GM12872 (cell line): ENCODE results near the gene TPSAB1.

Experiments
- TF ChIP-seq, protein P1 (sequence below): IDR thresholded peaks from 3 replicates; pipeline ENCODE4 v1.5.1; 2011; ENCODE audit warnings: low read depth, mild to moderate bottlenecking, low read length, moderate library complexity; ENCODE audit not compliant: insufficient read depth

The TPSAB1 gene

DNA sequence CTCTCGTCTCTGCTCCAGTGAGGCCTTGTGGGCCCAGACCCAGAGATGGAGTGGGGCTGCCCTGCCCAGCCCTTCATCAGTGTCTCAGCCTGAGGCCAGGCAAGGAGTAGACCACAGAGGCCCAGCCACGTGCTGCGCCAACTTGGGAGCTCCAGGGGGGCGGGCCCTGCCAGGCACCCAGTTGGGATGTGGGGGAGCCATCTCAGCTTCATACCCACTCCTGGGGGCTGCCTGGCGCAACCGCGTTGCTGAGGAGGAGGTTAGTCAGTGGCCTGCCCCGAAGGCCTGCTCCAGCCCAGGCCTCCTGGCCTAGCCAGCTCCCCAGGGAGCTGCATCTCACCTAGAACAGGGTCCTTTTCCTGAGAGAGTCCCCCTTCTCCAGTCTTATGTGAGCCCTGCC, 27.3 kb upstream of the TPSAB1 start:
- TF ChIP-seq, protein P1, sequence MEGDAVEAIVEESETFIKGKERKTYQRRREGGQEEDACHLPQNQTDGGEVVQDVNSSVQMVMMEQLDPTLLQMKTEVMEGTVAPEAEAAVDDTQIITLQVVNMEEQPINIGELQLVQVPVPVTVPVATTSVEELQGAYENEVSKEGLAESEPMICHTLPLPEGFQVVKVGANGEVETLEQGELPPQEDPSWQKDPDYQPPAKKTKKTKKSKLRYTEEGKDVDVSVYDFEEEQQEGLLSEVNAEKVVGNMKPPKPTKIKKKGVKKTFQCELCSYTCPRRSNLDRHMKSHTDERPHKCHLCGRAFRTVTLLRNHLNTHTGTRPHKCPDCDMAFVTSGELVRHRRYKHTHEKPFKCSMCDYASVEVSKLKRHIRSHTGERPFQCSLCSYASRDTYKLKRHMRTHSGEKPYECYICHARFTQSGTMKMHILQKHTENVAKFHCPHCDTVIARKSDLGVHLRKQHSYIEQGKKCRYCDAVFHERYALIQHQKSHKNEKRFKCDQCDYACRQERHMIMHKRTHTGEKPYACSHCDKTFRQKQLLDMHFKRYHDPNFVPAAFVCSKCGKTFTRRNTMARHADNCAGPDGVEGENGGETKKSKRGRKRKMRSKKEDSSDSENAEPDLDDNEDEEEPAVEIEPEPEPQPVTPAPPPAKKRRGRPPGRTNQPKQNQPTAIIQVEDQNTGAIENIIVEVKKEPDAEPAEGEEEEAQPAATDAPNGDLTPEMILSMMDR, result no peak

DNA sequence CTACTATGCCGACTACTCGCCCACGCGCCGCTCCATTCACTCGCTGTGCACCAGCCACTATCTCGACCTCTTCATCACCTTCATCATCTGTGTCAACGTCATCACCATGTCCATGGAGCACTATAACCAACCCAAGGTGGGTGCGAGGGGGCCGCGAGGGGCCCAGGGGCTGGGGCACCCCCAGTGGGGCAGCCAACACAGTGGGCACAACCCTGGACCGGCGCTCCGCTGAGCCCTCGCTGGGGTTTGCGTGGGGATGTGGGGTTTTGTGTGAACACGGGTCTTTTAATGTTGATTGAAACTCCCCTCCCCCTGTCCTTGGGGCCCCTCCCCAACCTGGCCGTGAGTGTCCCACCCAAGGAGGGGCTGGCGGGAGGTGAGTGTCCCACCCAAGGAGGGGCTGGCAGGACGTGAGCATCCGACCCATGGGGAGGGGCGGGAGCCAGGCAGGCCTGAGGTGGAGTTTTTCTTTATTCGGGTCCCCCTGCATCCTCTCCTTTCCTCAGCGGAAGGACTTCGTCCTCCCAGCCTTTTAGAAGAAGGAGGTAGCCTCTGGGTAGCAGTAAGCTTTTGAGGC, 26.6 kb upstream of the TPSAB1 start:
- TF ChIP-seq, protein P1, result no peak

DNA sequence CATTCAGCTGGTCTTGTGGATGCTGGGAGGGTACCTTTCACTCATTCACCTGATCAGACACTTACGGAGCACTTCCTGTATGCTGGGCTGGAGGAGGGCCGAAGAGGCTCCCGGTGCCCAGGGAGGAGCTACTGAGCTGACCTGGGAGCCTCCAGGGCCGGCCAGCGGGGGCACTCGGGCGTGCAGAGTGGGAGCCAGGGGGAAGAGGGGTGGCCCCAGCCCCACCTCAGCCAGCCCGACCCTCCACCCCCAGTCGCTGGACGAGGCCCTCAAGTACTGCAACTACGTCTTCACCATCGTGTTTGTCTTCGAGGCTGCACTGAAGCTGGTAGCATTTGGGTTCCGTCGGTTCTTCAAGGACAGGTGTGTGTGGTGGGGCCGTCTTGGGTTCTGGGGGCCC, 25.8 kb upstream of the TPSAB1 start:
- TF ChIP-seq, protein P1, result no peak

DNA sequence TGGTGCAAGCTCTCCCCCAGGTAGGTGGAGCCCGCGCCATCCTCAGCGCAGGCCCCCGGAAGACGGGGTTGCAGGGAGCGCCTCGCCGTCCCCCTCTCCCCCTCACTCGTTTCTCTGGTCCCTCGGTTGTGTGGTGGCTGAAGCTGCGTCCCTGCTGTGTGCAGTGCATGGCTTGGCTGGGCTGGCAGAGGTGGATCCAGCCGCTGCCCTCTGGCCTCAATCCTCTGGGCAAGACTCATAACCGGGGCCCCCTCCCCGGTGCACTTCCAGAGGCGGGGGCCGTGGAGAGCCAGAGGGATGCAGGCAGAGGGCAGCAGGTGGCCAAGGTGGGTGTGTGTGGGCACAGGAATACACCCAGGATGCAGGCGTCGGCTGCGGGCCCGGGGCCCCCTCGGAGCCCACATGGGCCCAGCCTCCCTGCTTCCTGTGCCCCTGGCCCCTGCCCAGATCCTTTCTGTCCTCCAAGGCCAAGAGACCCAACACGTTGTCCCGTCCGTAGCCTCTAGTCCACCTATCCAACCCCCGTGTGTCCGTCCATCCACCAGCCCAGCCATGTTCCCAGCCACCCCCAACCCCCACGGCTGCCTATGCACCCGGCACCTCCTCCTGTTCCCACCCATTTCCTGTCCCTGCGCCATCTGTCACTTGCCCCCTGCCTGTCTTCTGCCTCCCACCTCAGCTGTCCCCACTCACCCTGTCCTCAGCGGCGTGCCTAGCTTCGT, 24.8 kb upstream of the TPSAB1 start:
- TF ChIP-seq, protein P1, result no peak

DNA sequence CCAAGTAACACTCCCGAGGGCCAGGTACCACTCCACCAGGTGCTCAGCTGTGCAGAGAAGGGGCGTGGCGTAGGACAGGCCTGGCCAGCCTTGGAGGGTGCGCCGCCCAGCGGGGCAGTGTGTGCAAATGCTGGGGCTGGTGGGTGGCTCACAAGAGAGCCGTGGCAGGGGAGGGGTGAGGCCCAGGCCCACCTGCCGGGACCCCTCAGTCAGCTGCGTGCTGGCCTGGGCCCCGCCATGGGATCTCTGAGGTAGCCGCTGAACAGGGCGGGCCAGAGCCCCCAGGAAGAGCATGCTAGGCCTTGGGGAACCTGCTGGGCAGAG, 24.2 kb upstream of the TPSAB1 start:
- TF ChIP-seq, protein P1, result no peak

DNA sequence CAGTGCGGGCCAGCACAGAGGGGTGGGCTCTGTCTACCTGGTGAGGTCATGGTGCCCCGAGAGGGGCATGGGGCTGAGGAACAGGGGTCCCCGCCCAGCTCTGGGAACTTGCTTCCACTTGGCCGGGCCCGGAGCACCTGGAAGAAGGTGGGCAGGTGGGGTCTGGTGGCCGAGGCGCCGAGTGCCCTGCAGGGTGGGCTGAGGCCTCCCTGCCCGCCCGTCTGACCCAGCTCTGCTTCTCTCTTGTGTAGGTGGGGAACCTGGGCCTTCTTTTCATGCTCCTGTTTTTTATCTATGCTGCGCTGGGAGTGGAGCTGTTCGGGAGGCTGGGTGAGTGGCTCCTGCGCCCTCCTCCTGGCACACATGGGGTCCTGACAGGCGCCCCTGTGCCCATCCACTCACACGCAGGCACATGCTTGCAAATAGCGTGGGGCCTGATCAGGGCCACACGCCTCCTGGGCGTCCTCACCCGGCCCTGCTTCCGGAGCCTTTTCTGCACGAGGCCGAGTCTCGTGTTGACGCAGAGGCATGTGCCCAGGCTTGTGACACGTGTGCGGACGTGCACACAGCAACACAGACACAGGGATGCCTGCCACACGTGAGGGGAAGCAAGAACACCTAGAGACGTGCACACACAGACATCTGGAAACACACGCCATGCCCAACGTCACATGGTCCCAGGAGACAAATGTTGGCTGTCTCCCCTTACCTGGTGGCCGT, 23.7 kb upstream of the TPSAB1 start:
- TF ChIP-seq, protein P1, result no peak

DNA sequence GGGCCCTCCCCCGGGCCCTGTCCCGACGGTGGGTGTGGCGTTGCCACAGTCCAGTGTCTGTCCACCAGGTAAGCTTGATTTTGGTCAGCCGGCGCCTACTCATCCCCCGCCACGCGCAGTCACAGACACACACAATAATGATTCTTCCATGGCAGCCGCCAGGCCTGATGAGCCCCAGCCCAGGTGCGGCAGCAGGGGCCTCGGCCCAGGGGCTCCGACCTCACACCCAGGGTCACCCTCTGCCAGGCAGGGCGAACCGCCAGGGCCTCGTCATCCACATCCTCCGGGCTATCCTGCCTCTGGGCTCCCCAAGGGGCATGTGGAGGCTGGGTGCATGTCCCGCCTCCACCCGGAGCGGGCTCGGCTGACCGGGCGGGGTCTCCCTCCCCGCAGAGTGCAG, 23.0 kb upstream of the TPSAB1 start:
- TF ChIP-seq, protein P1, result no peak
